ENCODE data around the gene SLC17A7.

The SLC17A7 gene

DNA sequence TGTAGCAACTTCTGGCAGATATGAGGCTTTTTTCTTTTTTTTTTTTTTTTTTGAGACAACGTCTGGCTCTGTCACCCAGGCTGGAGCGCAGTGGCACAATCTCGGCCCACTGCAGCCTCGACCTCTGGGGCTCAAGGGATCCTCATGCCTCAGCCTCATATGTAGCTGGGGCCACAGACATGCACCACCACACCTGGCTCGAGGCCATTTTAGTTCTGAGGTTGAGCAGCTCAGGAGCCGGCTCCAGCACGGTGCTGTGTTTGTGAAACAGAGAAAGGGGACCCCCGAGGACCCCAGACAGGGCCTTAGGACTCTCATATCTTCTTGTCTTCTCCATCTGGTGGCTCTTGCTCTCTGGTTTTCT, 29.3 kb upstream of the SLC17A7 start:
- in situ Hi-C loops (cut with MboI; ENCODE audit: low pct_unique_long_range_greater_than_20kb, low sequenced_read_pairs, unreplicated experiment), result no loop called here
- DNase-seq (ENCODE audit: low spot score), result no peak
- TF ChIP-seq, protein P1, sequence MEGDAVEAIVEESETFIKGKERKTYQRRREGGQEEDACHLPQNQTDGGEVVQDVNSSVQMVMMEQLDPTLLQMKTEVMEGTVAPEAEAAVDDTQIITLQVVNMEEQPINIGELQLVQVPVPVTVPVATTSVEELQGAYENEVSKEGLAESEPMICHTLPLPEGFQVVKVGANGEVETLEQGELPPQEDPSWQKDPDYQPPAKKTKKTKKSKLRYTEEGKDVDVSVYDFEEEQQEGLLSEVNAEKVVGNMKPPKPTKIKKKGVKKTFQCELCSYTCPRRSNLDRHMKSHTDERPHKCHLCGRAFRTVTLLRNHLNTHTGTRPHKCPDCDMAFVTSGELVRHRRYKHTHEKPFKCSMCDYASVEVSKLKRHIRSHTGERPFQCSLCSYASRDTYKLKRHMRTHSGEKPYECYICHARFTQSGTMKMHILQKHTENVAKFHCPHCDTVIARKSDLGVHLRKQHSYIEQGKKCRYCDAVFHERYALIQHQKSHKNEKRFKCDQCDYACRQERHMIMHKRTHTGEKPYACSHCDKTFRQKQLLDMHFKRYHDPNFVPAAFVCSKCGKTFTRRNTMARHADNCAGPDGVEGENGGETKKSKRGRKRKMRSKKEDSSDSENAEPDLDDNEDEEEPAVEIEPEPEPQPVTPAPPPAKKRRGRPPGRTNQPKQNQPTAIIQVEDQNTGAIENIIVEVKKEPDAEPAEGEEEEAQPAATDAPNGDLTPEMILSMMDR (IDR thresholded peaks at IDR 0.05; ENCODE audit: extremely low read depth, insufficient read depth, missing control alignments), result no peak

DNA sequence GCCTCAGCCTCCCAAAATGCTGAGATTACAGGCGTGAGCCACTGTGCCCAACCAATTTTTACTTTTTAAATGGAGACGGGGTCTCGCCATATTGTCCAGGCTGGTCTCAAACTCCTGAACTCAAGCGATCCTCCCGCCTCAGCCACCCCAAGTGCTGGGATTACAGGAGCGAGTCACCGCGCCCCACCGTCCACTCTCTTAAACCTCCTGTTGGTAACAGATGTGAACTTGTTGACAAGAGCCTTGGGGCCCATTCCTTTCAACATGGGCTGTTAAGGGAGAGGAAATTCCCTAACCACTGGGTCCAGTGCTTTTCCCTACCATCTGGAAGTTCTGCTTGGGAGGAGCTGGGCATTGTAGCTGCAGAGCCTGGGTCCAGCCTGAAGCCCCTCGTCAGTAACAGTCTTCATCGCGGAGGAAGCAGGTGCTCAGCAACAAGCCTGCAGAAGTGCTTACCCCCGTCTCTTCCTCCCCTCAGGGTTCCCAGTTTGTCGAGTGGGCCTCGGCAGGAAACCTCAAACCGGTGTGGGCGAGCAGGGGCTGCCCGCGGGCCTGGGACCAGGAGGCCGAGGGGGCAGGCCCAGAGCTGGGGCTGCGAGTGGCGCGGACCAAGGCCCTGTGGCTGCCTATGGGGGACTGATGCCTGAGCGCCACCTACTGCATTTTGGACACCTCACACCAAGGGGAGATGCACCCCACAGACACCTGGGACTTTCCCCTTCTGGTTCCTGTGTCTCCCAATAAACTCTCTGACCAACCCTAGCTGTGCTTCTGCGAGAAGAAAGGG, 28.7 kb upstream of the SLC17A7 start:
- TF ChIP-seq, protein P1 (IDR thresholded peaks at IDR 0.05; ENCODE audit: extremely low read depth, insufficient read depth, missing control alignments), result peak; percentile 89
- in situ Hi-C loops (cut with MboI; ENCODE audit: low pct_unique_long_range_greater_than_20kb, low sequenced_read_pairs, unreplicated experiment), result no loop called here
- peak; percentile 85 for DNase-seq (ENCODE audit: low spot score)

DNA sequence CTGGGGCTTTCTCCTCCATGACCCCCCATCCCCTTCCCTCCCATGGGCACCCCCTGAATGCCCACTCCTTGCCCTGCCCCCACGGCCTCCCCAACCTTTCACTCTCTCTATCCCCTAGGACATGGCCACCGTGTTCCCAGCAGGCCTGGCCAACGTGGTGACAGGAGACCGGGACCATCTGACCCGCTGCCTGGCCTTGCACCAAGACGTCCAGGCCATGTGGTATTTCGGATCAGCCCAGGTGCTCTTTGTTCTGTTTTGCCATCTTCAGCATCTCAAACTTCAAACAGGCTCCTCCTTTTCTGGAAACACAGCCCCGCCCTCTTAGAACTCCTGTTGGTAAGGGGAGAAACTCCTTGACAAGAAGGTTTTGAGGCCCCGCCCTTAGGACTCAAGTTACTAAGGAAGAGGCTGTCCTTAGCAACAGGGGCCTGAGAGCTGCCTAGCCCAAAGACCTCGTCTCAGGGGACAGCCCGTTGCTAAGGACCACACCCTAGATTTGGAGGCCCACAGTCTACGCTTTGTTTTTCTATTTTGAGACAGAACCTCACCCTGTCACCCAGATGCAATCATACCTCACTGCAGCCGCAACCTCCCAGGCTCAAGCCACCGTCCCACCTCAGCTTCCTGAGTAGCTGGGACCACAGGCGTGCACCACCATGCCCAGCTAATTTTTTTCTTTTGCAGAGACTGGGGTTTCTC, 27.6 kb upstream of the SLC17A7 start:
- TF ChIP-seq, protein P1 (IDR thresholded peaks at IDR 0.05; ENCODE audit: extremely low read depth, insufficient read depth, missing control alignments), result no peak
- peak; percentile 91 for DNase-seq (ENCODE audit: low spot score)
- in situ Hi-C loops (cut with MboI; ENCODE audit: low pct_unique_long_range_greater_than_20kb, low sequenced_read_pairs, unreplicated experiment), result no loop called here

DNA sequence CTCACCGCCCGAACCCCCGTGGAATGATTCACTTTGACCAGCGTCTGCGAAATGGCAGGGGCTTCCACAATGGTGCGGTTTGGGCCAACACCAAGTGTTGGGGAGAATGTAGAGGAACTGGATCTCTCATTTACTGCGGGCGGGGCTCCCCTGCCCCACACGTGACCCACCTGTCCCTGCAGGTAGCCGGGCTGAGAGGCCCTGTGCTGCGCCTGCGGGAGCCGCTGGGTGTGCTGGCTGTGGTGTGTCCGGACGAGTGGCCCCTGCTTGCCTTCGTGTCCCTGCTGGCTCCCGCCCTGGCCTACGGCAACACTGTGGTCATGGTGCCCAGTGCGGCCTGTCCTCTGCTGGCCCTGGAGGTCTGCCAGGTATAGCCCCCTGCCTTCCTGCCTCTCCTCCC, 26.9 kb upstream of the SLC17A7 start:
- TF ChIP-seq, protein P1 (IDR thresholded peaks at IDR 0.05; ENCODE audit: extremely low read depth, insufficient read depth, missing control alignments), result no peak
- in situ Hi-C loops (cut with MboI; ENCODE audit: low pct_unique_long_range_greater_than_20kb, low sequenced_read_pairs, unreplicated experiment), result no loop called here
- no peak for DNase-seq (ENCODE audit: low spot score)

DNA sequence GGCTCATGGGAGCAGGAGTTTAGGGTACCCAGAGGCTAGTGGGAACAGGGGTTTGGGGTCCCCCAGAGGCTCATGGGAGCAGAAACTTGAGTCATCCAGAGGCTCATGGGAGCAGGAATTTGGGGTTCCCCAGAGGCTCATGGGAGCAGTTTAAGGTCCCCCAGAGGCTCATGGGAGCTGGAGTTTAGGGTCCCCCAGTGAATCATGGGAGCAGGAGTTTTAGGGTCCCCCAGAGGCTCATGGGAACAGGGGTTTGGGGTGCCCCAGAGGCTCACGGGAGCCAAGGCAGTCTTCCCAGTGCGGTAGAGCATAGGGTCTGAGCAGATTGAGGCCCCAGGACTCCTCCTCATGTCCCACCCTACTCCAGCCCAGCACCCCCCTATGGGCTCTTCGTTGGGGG, 24.0 kb upstream of the SLC17A7 start:
- TF ChIP-seq, protein P1 (IDR thresholded peaks at IDR 0.05; ENCODE audit: extremely low read depth, insufficient read depth, missing control alignments), result no peak
- in situ Hi-C loops (cut with MboI; ENCODE audit: low pct_unique_long_range_greater_than_20kb, low sequenced_read_pairs, unreplicated experiment), result no loop called here
- peak; percentile 10 for DNase-seq (ENCODE audit: low spot score)

DNA sequence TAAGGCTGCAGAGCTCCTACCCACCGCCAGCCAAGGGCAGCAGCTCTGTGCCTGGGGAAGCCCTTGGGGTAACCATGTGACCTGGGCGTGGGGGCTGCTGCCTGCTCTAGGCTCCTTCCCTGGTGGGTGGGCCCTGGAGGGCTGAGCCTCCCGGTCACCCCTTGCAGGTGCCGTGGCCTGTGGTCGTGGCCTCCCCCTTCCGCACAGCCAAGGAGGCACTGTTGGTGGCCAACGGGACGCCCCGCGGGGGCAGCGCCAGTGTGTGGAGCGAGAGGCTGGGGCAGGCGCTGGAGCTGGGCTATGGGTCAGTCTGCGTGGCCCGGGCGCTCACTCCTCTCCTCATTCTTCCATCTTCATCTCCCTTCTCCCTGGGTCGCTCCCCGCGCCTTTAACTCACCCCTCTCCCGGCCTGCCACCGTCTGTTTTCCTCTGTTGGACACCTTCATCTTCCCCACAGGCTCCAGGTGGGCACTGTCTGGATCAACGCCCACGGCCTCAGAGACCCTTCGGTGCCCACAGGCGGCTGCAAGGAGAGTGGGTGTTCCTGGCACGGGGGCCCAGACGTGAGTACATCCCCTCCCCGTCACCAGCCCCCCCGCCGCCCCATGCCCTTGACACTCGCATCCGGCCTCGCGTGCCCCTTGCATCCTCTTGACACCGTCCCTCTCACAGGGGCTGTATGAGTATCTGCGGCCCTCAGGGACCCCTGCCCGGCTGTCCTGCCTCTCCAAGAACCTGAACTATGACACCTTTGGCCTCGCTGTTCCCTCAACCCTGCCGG, 22.8 kb upstream of the SLC17A7 start:
- DNase-seq (ENCODE audit: low spot score), result no peak
- TF ChIP-seq, protein P1 (IDR thresholded peaks at IDR 0.05; ENCODE audit: extremely low read depth, insufficient read depth, missing control alignments), result no peak
- in situ Hi-C loops (cut with MboI; ENCODE audit: low pct_unique_long_range_greater_than_20kb, low sequenced_read_pairs, unreplicated experiment), result no loop called here
